GM12878 (cell line): ENCODE measurements around the gene PSMA2. TPM values are rescaled to one million over a fixed set of nuclear protein-coding genes. Genes with fewer than 3 reads are reported as not detected.
A peak's percentile ranks its signal among the peaks of the same experiment; 100 is the strongest.

Experiments
- ATAC-seq: fragments of 200-7000 bp; cut with Tn5 transposase; 3 replicates; pipeline ENCODE4 v1.9.1; 2020; ENCODE audit warnings: mild to moderate bottlenecking, moderate library complexity
- BruUV-seq: library from RNA; stranded (reverse); fragments of 400-500 nt; replicated peaks from 2 replicates; lab custom pipeline; 2021; lab: Mats Ljungman, UMichigan
- CTCF ChIA-PET: fragments of 300-600 bp; sonication (Branson Sonifier 250); formaldehyde crosslinking; extraction: SDS; loops from one replicate; lab custom pipeline; 2021; ENCODE audit warnings: inconsistent platforms; lab: Yijun Ruan, JAX
- POLR2A ChIA-PET: fragments of 350-600 bp; formaldehyde crosslinking; extraction: SDS; loops from one replicate; lab custom pipeline; 2021; ENCODE audit warnings: inconsistent platforms; lab: Charles Lee
- RAD21 ChIA-PET: fragments of 300-600 bp; sonication (Branson Sonifier 250); formaldehyde crosslinking; loops from one replicate; lab custom pipeline; 2023; ENCODE audit warnings: antibody characterized with exemption; ENCODE audit not compliant: unreplicated experiment; lab: Charles Lee
- SMC1A ChIA-PET: fragments of 300-600 bp; sonication (Branson Sonifier 250); formaldehyde crosslinking; loops from one replicate; lab custom pipeline; 2023; ENCODE audit not compliant: unreplicated experiment, uncharacterized antibody; lab: Charles Lee
- DNase-seq: peaks from one replicate; pipeline ENCODE4 v3.0.0-alpha.2; 2011; ENCODE audit warnings: low read depth, low spot score
- FAIRE-seq: peaks from 3 replicates; lab custom pipeline; 2011; peaks lifted over from hg19 to GRCh38; lab: Jason Lieb, UNC
- H2AFZ ChIP-seq: 2 replicates; pipeline ENCODE4 v1.6.0; 2011; ENCODE audit warnings: low read depth, low read length, control low read depth; ENCODE audit not compliant: control insufficient read depth
- H3K27ac ChIP-seq: 2 replicates; pipeline ENCODE4 v1.5.1; 2011; ENCODE audit warnings: control low read depth; ENCODE audit not compliant: control insufficient read depth, insufficient read depth
- H3K27me3 ChIP-seq, 2 experiments: replicated peaks in 1 of 2; 2 replicates each; pipeline versions ENCODE4 v1.6.0 to v1.6.1; 2011; ENCODE audit warnings: low read length in 1 of 2; ENCODE audit not compliant: control insufficient read depth in 2 of 2, insufficient read depth in 2 of 2
- H3K36me3 ChIP-seq, 2 experiments: 2 replicates each; pipeline ENCODE4 v1.5.1; 2011; ENCODE audit warnings: low read length in 1 of 2; ENCODE audit not compliant: control insufficient read depth in 2 of 2, insufficient read depth in 2 of 2
- H3K4me1 ChIP-seq: 2 replicates; pipeline ENCODE4 v1.6.1; 2011; ENCODE audit warnings: mild to moderate bottlenecking, low read length, moderate library complexity, mixed read lengths; ENCODE audit not compliant: control insufficient read depth, insufficient read depth
- H3K4me2 ChIP-seq: 2 replicates; pipeline ENCODE4 v1.6.0; 2011; ENCODE audit warnings: control low read depth; ENCODE audit not compliant: control insufficient read depth, insufficient read depth
- H3K4me3 ChIP-seq: fragments of 200-600 bp; sonication (generic); 2 replicates; pipeline ENCODE4 v1.5.1; 2016
- H3K79me2 ChIP-seq: 2 replicates; pipeline ENCODE4 v1.6.0; 2011; ENCODE audit warnings: low read length; ENCODE audit not compliant: control insufficient read depth, insufficient read depth
- H3K9ac ChIP-seq: 2 replicates; pipeline ENCODE4 v1.8.0; 2011; ENCODE audit warnings: low read length, control low read depth, mixed read lengths; ENCODE audit not compliant: control insufficient read depth, insufficient read depth
- H3K9me3 ChIP-seq: replicated peaks from 3 replicates; pipeline ENCODE4 v1.5.1; 2011; ENCODE audit warnings: mild to moderate bottlenecking, low read length; ENCODE audit not compliant: control insufficient read depth, insufficient read depth
- H4K20me1 ChIP-seq: 2 replicates; pipeline ENCODE4 v1.6.0; 2011; ENCODE audit not compliant: control insufficient read depth, insufficient read depth
- ATF3 ChIP-seq: IDR thresholded peaks from 2 replicates; pipeline ENCODE4 v1.6.1; 2011; ENCODE audit warnings: low read depth, mild to moderate bottlenecking, low read length, moderate library complexity, borderline replicate concordance; ENCODE audit errors: extremely low read depth
- CBX5 ChIP-seq: sonication (generic); IDR thresholded peaks from 2 replicates; pipeline ENCODE4 v1.6.1; 2016; ENCODE audit warnings: low read depth, moderate library complexity, mild to moderate bottlenecking, inconsistent platforms
- CHD4 ChIP-seq: fragments of 200-600 bp; sonication (generic); IDR thresholded peaks from 2 replicates; pipeline ENCODE4 v1.6.1; 2016; ENCODE audit warnings: mild to moderate bottlenecking
- EZH2 ChIP-seq: IDR thresholded peaks from 2 replicates; pipeline ENCODE4 v1.6.1; 2012; ENCODE audit warnings: low read depth, mild to moderate bottlenecking, control low read depth, inconsistent platforms, low read length, borderline replicate concordance; ENCODE audit not compliant: control insufficient read depth
- NFYB ChIP-seq: IDR thresholded peaks from 2 replicates; pipeline ENCODE4 v1.6.1; 2011; ENCODE audit warnings: low read depth, mild to moderate bottlenecking, low read length, improper control_type of control experiment, moderate library complexity; ENCODE audit not compliant: insufficient read depth
- ZBTB40 ChIP-seq: fragments of 450-650 bp; IDR thresholded peaks from 2 replicates; pipeline ENCODE4 v1.6.1; 2016; ENCODE audit warnings: mild to moderate bottlenecking, moderate library complexity, borderline replicate concordance
- ZNF217 ChIP-seq: fragments of 450-650 bp; IDR thresholded peaks from 2 replicates; pipeline ENCODE4 v1.6.1; 2017; ENCODE audit warnings: antibody characterized with exemption, mild to moderate bottlenecking
- WGBS: methylation state at CpG from one replicate; pipeline ENCODE4 v1.1.6; 2016; ENCODE audit warnings: low lambda C conversion rate; ENCODE audit not compliant: insufficient replicate concordance, insufficient coverage; ENCODE audit errors: missing lambda C conversion rate; 5-methylcytosine and 5-hydroxymethylcytosine counted together
- in situ Hi-C: fragments of 300-500 bp; cut with MboI; formaldehyde crosslinking; loops from 9 replicates; pipeline ENCODE4 v1.14.3; 2018; ENCODE audit warnings: mixed read lengths
- intact Hi-C: fragments of 100-400 bp; cut with micrococcal nuclease; formaldehyde crosslinking; loops from one replicate; pipeline ENCODE4 v1.14.2; 2022; ENCODE audit not compliant: unreplicated experiment
- polyA plus RNA-seq, 11 experiments: library from polyadenylated mRNA; depleted of rRNA in 4 of 11; unstranded in 6 of 11; stranded (reverse) in 5 of 11; fragments of >200 nt; fragmentation: Nextera tagmentation in 4 of 11; fragmentation: Illumina TruSeq in 1 of 11; extraction: Ambion mirVana in 4 of 11; extraction: Trizol in 1 of 11; gene quantifications; 1 replicate in 1 of 11; 2 replicates in 10 of 11; pipeline versions ENCODE4 v1.2.1 to v1.2.3, GENCODE V29; 2011 to 2016; ENCODE audit warnings: inconsistent platforms in 2 of 11, missing spikeins in 2 of 11, low read depth in 1 of 11
- total RNA-seq, 4 experiments: library from RNA; depleted of rRNA in 3 of 4; stranded (reverse); fragments of >200 nt in 3 of 4; fragmentation: Illumina TruSeq in 1 of 4; extraction: Trizol in 1 of 4; gene quantifications; 2 replicates each; pipeline versions ENCODE4 v1.2.1 to v1.2.3, GENCODE V29; 2013 to 2021

Gene PSMA2
- total and polyA plus RNA-seq, 10 of the 15 experiments (the other 5 are each of a cell fraction or from before 2014, with no cell fraction given) = 129 to 1,223 (median 317) TPM

- Histone ChIP-seq H3K4me3 (no peak overlapping the region), H3K4me2 (no peak overlapping the region), H3K4me1 (peaks cover 8% of the 10 kb centered on the region; the same call in 1 of the 2 replicates), H2AFZ (peak overlapping the region; percentile 75), H3K9ac (no peak overlapping the region), H3K79me2 (no peaks in the 10 kb centered on the region), H4K20me1 (no peaks in the 10 kb centered on the region), H3K27ac (peak overlapping the region; percentile 66; the same call in 1 of the 2 replicates), H3K27me3 (no peaks in the 10 kb centered on the region), H3K36me3 (no peaks in the 10 kb centered on the region), H3K9me3 (no peaks in the 10 kb centered on the region; the same call in 2 of the 3 replicates)
- ATAC-seq (no peak), DNase-seq (no peak), FAIRE-seq (no peak)
- 100% methylated on average over 2 of the region's 2 CpGs for WGBS
- ChIA-PET CTCF (interaction anchor here (1.2 to 9.2 kb wide), 8 partner anchors 8 to 493 kb away, joined by 3 to 109 read pairs (median 20); partner anchors contain the start of genes MRPL32 and PSMA2), RAD21 (interaction anchor here (0.8 to 3.3 kb wide), 7 partner anchors 11 to 192 kb away, joined by 3 to 16 read pairs (median 7); no protein-coding TSS in a partner anchor), SMC1A (interaction anchor here (0.7 to 10.0 kb wide), 12 partner anchors 13 to 367 kb away, joined by 3 to 102 read pairs (median 9); partner anchors contain the start of genes MRPL32 and PSMA2), POLR2A (interaction anchor here (0.6 to 3.2 kb wide), 6 partner anchors 14 to 161 kb away, joined by 3 to 11 read pairs (median 3); partner anchors contain the start of genes MRPL32 and PSMA2)
- no TSS peak for BruUV-seq
- in situ Hi-C loops (no loop called here), intact Hi-C loops (no loop called here)
- TF ChIP-seq CBX5 (no peak), EZH2 (no peak), ZNF217 (no peak), CHD4 (no peak), ZBTB40 (no peak), ATF3 (no peak), NFYB (no peak)
Observed at GRCh38 chr7:42946627-42946950, 14.6 kb upstream of the PSMA2 start.
